Thyroid gland (tissue), 4 donors: ENCODE data around the gene ENDOV.

Experiments used
- POLR2A ChIP-seq, 2 donors: fragments of 450-650 bp; IDR thresholded peaks; one replicate each; pipeline ENCODE4 v1.6.1; 2017; ENCODE audit warnings: antibody characterized with exemption in 2 of 2, mild to moderate bottlenecking in 2 of 2, moderate library complexity in 1 of 2
- TF ChIP-seq, protein P1 (sequence below), 6 experiments: fragments of 200-600 bp in 3 of 6; fragments of 450-650 bp in 3 of 6; sonication (generic) in 3 of 6; IDR thresholded peaks; one replicate each; pipeline ENCODE4 v1.5.1; 2016 to 2019; ENCODE audit warnings: antibody characterized with exemption in 6 of 6, mild to moderate bottlenecking in 2 of 6, inconsistent platforms in 1 of 6, moderate library complexity in 1 of 6

GRCh38 chr17:80451104-80451775 lies 36.3 kb downstream of the ENDOV start:
- TF ChIP-seq, protein P1, sequence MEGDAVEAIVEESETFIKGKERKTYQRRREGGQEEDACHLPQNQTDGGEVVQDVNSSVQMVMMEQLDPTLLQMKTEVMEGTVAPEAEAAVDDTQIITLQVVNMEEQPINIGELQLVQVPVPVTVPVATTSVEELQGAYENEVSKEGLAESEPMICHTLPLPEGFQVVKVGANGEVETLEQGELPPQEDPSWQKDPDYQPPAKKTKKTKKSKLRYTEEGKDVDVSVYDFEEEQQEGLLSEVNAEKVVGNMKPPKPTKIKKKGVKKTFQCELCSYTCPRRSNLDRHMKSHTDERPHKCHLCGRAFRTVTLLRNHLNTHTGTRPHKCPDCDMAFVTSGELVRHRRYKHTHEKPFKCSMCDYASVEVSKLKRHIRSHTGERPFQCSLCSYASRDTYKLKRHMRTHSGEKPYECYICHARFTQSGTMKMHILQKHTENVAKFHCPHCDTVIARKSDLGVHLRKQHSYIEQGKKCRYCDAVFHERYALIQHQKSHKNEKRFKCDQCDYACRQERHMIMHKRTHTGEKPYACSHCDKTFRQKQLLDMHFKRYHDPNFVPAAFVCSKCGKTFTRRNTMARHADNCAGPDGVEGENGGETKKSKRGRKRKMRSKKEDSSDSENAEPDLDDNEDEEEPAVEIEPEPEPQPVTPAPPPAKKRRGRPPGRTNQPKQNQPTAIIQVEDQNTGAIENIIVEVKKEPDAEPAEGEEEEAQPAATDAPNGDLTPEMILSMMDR (IDR thresholded peaks at IDR 0.05): no peak
- TF ChIP-seq POLR2A (IDR thresholded peaks at IDR 0.05): no peak
